GM23338 (cell line): ENCODE results near the gene HS6ST2. TPM values are rescaled to one million over a fixed set of nuclear protein-coding genes. Genes with fewer than 3 reads are reported as not detected.

Source experiments
- ATAC-seq: fragments of 200-7000 bp; cut with Tn5 transposase; 3 replicates; pipeline ENCODE4 v1.9.1; 2020
- DNase-seq: peaks from one replicate; pipeline ENCODE4 v3.0.0-alpha.2; 2015; ENCODE audit warnings: low spot score
- H2AFZ ChIP-seq: fragments of 200-600 bp; sonication (generic); 2 replicates; pipeline ENCODE4 v1.8.0; 2016; ENCODE audit warnings: antibody characterized with exemption, mild to moderate bottlenecking, moderate library complexity
- H3F3A ChIP-seq: fragments of 200-600 bp; sonication (generic); replicated peaks from 2 replicates; pipeline ENCODE4 v1.8.0; 2017; ENCODE audit warnings: antibody characterized with exemption, mixed run types, low read depth
- H3K27ac ChIP-seq: fragments of 200-600 bp; sonication (generic); 2 replicates; pipeline ENCODE4 v1.6.1; 2016; ENCODE audit warnings: low read depth
- H3K27me3 ChIP-seq: fragments of 200-600 bp; sonication (generic); 2 replicates; pipeline ENCODE4 v1.8.0; 2016; ENCODE audit warnings: mild to moderate bottlenecking, mixed run types, moderate library complexity; ENCODE audit not compliant: insufficient read depth
- H3K36me3 ChIP-seq: fragments of 200-600 bp; sonication (generic); 2 replicates; pipeline ENCODE4 v1.8.0; 2016; ENCODE audit warnings: mild to moderate bottlenecking; ENCODE audit not compliant: insufficient read depth
- H3K4me1 ChIP-seq: fragments of 200-600 bp; sonication (generic); 2 replicates; pipeline ENCODE4 v1.8.0; 2016; ENCODE audit warnings: mild to moderate bottlenecking, moderate library complexity; ENCODE audit not compliant: insufficient read depth
- H3K4me2 ChIP-seq: fragments of 200-600 bp; sonication (generic); 2 replicates; pipeline ENCODE4 v1.7.1; 2017; ENCODE audit warnings: mixed run types
- H3K4me3 ChIP-seq: fragments of 200-600 bp; sonication (generic); 2 replicates; pipeline ENCODE4 v1.6.1; 2016; ENCODE audit warnings: mixed run types
- H3K79me2 ChIP-seq: fragments of 200-600 bp; sonication (generic); replicated peaks from 2 replicates; pipeline ENCODE4 v1.8.0; 2017; ENCODE audit warnings: mild to moderate bottlenecking; ENCODE audit not compliant: insufficient read depth
- H3K9me2 ChIP-seq: fragments of 200-600 bp; sonication (generic); 2 replicates; pipeline ENCODE4 v1.8.0; 2017; ENCODE audit not compliant: insufficient read depth
- H4K20me1 ChIP-seq: fragments of 200-600 bp; sonication (generic); replicated peaks from 2 replicates; pipeline ENCODE4 v1.8.0; 2017; ENCODE audit warnings: mild to moderate bottlenecking; ENCODE audit not compliant: insufficient read depth
- H3K27ac Mint-ChIP-seq: 2 replicates; pipeline ENCODE4 v1.8.0; 2020; ENCODE audit warnings: inconsistent platforms, mild to moderate bottlenecking, moderate library complexity, mixed read lengths
- H3K27me3 Mint-ChIP-seq: 3 replicates; pipeline ENCODE4 v1.8.0; 2022; ENCODE audit warnings: low read depth, mild to moderate bottlenecking, moderate library complexity, mixed read lengths, inconsistent platforms; ENCODE audit not compliant: insufficient read depth, poor library complexity
- H3K36me3 Mint-ChIP-seq: 3 replicates; pipeline ENCODE4 v1.8.0; 2021; ENCODE audit warnings: low read depth, mild to moderate bottlenecking, inconsistent platforms, moderate library complexity, mixed read lengths
- H3K4me1 Mint-ChIP-seq: 3 replicates; pipeline ENCODE4 v1.8.0; 2020; ENCODE audit warnings: mild to moderate bottlenecking, inconsistent platforms, mixed read lengths
- H3K4me3 Mint-ChIP-seq: 3 replicates; pipeline ENCODE4 v1.8.0; 2021; ENCODE audit warnings: moderate library complexity, mild to moderate bottlenecking, inconsistent platforms, mixed read lengths
- H3K9me3 Mint-ChIP-seq: 3 replicates; pipeline ENCODE4 v1.8.0; 2020; ENCODE audit warnings: moderate library complexity, mild to moderate bottlenecking, inconsistent platforms, mixed read lengths
- CREB1 ChIP-seq: fragments of 250-450 bp; sonication (Bioruptor Pico); IDR thresholded peaks from 2 replicates; pipeline ENCODE4 v1.5.0; 2020; ENCODE audit warnings: low read depth, mild to moderate bottlenecking, moderate library complexity
- CTCF ChIP-seq, 2 experiments: fragments of 200-600 bp in 1 of 2; sonication (generic) in 1 of 2; conservative IDR thresholded peaks; 2 replicates each; pipeline versions ENCODE4 v1.5.1 to v1.6.1; 2016 to 2017; ENCODE audit warnings: antibody characterized with exemption in 2 of 2, low read depth in 2 of 2, mild to moderate bottlenecking in 2 of 2, moderate library complexity in 1 of 2
- EZH2 ChIP-seq: fragments of 200-600 bp; sonication (generic); IDR thresholded peaks from one replicate; pipeline ENCODE4 v1.8.0; 2017; ENCODE audit warnings: antibody characterized with exemption, mild to moderate bottlenecking, low read depth; ENCODE audit not compliant: unreplicated experiment
- EZH2phosphoT487 ChIP-seq: fragments of 200-600 bp; sonication (generic); IDR thresholded peaks from one replicate; pipeline ENCODE4 v1.8.1; 2018; ENCODE audit warnings: antibody characterized with exemption; ENCODE audit not compliant: unreplicated experiment
- JUNB ChIP-seq: IDR thresholded peaks from one replicate; pipeline ENCODE4 v1.6.1; 2016; ENCODE audit warnings: antibody characterized with exemption; ENCODE audit not compliant: unreplicated experiment
- NANOG ChIP-seq: IDR thresholded peaks from 2 replicates; pipeline ENCODE4 v1.6.1; 2016; ENCODE audit warnings: antibody characterized with exemption, borderline replicate concordance
- POLR2AphosphoS5 ChIP-seq: IDR thresholded peaks from 2 replicates; pipeline ENCODE4 v1.6.1; 2016; ENCODE audit warnings: antibody characterized with exemption, low read depth
- REST ChIP-seq: IDR thresholded peaks from one replicate; pipeline ENCODE4 v1.6.1; 2018; ENCODE audit warnings: antibody characterized with exemption; ENCODE audit not compliant: unreplicated experiment
- ZNF114 ChIP-seq: fragments of 250-450 bp; sonication (Bioruptor Pico); IDR thresholded peaks from 2 replicates; pipeline ENCODE4 v1.5.0; 2020; ENCODE audit warnings: mild to moderate bottlenecking, moderate library complexity
- polyA plus RNA-seq: library from polyadenylated mRNA; unstranded; fragments of >200 nt; fragmentation: Nextera tagmentation; extraction: Ambion mirVana; gene quantifications from 2 replicates; pipeline ENCODE4 v1.2.1, GENCODE V29; 2016
- total RNA-seq: library from RNA; depleted of rRNA; stranded (reverse); fragments of >200 nt; shearing (Covaris generic); gene quantifications from 2 replicates; pipeline ENCODE4 v1.2.3, GENCODE V29; 2014
- TF ChIP-seq, protein P1 (sequence below): IDR thresholded peaks from 2 replicates; pipeline ENCODE4 v1.6.1; 2016; ENCODE audit warnings: antibody characterized with exemption
- TF ChIP-seq, protein P2 (sequence below): fragments of 250-450 bp; sonication (Bioruptor Pico); IDR thresholded peaks from 2 replicates; pipeline ENCODE4 v1.5.0; 2020; ENCODE audit warnings: mild to moderate bottlenecking, moderate library complexity

HS6ST2 gene
- total and polyA plus RNA-seq, 2 experiments from 2014 or later: 0.82 to 4.8 TPM

DNA sequence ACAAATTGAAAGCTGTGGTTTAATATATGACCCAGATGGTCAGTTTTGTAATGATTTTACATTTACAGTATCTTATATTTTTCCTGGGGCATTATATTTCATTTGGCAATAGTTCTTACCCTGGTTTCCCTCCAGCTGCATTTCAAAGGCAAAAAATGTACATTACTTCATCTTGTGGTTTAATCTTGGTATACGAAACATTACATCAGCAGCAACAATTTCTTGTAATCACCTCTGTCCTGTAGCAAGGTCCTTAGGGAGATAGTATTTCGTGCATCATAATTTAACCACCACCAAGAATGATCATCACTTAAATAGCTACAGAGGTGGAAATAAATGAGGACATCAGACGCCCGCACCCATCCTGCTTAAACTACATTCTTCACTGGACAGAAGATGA lies 48.8 kb downstream of the HS6ST2 start:
- H3K27me3 Mint-ChIP-seq: no peaks in the 10 kb centered on the region

More for the DNA sequence above, 48.8 kb downstream of the HS6ST2 start:
- Histone ChIP-seq H2AFZ (no peak overlapping the region), H3K9me2 (no peaks in the 10 kb centered on the region), H3K36me3 (no peaks in the 10 kb centered on the region), H3F3A (no peaks in the 10 kb centered on the region), H3K27ac (no peak overlapping the region), H3K4me2 (no peak overlapping the region), H3K27me3 (no peaks in the 10 kb centered on the region), H3K4me1 (no peaks in the 10 kb centered on the region), H3K4me3 (no peak overlapping the region), H3K79me2 (no peaks in the 10 kb centered on the region), H4K20me1 (no peaks in the 10 kb centered on the region)
- ATAC-seq (no peak), DNase-seq (no peak)
- Mint-ChIP-seq H3K36me3 (peaks cover 12% of the 10 kb centered on the region), H3K4me3 (no peak overlapping the region), H3K9me3 (peaks cover 18% of the 10 kb centered on the region), H3K27ac (no peak overlapping the region), H3K4me1 (no peaks in the 10 kb centered on the region)
- TF ChIP-seq REST (no peak), ZNF114 (CRISPR knock-in tag) (no peak), NANOG (no peak), EZH2 (no peak), CREB1 (CRISPR knock-in tag) (no peak), POLR2AphosphoS5 (no peak), CTCF (conservative IDR thresholded peaks at IDR 0.05; ENCODE audit: low read depth in 2 of 2) (no peak), JUNB (no peak), EZH2phosphoT487 (no peak)
- TF ChIP-seq, protein P1, sequence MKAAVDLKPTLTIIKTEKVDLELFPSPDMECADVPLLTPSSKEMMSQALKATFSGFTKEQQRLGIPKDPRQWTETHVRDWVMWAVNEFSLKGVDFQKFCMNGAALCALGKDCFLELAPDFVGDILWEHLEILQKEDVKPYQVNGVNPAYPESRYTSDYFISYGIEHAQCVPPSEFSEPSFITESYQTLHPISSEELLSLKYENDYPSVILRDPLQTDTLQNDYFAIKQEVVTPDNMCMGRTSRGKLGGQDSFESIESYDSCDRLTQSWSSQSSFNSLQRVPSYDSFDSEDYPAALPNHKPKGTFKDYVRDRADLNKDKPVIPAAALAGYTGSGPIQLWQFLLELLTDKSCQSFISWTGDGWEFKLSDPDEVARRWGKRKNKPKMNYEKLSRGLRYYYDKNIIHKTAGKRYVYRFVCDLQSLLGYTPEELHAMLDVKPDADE: no peak
- TF ChIP-seq, protein P2, sequence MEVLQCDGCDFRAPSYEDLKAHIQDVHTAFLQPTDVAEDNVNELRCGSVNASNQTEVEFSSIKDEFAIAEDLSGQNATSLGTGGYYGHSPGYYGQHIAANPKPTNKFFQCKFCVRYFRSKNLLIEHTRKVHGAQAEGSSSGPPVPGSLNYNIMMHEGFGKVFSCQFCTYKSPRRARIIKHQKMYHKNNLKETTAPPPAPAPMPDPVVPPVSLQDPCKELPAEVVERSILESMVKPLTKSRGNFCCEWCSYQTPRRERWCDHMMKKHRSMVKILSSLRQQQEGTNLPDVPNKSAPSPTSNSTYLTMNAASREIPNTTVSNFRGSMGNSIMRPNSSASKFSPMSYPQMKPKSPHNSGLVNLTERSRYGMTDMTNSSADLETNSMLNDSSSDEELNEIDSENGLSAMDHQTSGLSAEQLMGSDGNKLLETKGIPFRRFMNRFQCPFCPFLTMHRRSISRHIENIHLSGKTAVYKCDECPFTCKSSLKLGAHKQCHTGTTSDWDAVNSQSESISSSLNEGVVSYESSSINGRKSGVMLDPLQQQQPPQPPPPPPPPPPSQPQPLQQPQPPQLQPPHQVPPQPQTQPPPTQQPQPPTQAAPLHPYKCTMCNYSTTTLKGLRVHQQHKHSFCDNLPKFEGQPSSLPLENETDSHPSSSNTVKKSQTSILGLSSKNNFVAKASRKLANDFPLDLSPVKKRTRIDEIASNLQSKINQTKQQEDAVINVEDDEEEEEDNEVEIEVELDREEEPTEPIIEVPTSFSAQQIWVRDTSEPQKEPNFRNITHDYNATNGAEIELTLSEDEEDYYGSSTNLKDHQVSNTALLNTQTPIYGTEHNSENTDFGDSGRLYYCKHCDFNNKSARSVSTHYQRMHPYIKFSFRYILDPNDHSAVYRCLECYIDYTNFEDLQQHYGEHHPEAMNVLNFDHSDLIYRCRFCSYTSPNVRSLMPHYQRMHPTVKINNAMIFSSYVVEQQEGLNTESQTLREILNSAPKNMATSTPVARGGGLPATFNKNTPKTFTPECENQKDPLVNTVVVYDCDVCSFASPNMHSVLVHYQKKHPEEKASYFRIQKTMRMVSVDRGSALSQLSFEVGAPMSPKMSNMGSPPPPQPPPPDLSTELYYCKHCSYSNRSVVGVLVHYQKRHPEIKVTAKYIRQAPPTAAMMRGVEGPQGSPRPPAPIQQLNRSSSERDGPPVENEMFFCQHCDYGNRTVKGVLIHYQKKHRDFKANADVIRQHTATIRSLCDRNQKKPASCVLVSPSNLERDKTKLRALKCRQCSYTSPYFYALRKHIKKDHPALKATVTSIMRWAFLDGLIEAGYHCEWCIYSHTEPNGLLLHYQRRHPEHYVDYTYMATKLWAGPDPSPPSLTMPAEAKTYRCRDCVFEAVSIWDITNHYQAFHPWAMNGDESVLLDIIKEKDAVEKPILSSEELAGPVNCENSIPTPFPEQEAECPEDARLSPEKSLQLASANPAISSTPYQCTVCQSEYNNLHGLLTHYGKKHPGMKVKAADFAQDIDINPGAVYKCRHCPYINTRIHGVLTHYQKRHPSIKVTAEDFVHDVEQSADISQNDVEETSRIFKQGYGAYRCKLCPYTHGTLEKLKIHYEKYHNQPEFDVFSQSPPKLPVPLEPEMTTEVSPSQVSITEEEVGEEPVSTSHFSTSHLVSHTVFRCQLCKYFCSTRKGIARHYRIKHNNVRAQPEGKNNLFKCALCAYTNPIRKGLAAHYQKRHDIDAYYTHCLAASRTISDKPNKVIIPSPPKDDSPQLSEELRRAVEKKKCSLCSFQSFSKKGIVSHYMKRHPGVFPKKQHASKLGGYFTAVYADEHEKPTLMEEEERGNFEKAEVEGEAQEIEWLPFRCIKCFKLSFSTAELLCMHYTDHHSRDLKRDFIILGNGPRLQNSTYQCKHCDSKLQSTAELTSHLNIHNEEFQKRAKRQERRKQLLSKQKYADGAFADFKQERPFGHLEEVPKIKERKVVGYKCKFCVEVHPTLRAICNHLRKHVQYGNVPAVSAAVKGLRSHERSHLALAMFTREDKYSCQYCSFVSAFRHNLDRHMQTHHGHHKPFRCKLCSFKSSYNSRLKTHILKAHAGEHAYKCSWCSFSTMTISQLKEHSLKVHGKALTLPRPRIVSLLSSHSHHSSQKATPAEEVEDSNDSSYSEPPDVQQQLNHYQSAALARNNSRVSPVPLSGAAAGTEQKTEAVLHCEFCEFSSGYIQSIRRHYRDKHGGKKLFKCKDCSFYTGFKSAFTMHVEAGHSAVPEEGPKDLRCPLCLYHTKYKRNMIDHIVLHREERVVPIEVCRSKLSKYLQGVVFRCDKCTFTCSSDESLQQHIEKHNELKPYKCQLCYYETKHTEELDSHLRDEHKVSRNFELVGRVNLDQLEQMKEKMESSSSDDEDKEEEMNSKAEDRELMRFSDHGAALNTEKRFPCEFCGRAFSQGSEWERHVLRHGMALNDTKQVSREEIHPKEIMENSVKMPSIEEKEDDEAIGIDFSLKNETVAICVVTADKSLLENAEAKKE (CRISPR knock-in tag): no peak
